ENCODE data around the gene SCFD2.

SCFD2 gene

GRCh38 chr4:53228036-53228435 is 137.8 kb downstream of the SCFD2 start:
- TF ChIP-seq GATA2 (IDR thresholded peaks at IDR 0.05; ENCODE audit: low read depth, low read length) (no peak), GATA3 (IDR thresholded peaks at IDR 0.05; ENCODE audit: low read depth, low read length) (no peak)

GRCh38 chr4:53227451-53227850 is 138.4 kb downstream of the SCFD2 start:
- no peak for TF ChIP-seq GATA2 (IDR thresholded peaks at IDR 0.05; ENCODE audit: low read depth, low read length)
- no peak for TF ChIP-seq GATA3 (IDR thresholded peaks at IDR 0.05; ENCODE audit: low read depth, low read length)

- no peak for TF ChIP-seq GATA2 (IDR thresholded peaks at IDR 0.05; ENCODE audit: low read depth, low read length)
- no peak for TF ChIP-seq GATA3 (IDR thresholded peaks at IDR 0.05; ENCODE audit: low read depth, low read length)
These were observed 143.9 kb downstream of the SCFD2 start for GRCh38 chr4:53221832-53222480.

GRCh38 chr4:53208753-53209152 is 157.1 kb downstream of the SCFD2 start:
- TF ChIP-seq GATA2 (IDR thresholded peaks at IDR 0.05; ENCODE audit: low read depth, low read length) (no peak), GATA3 (IDR thresholded peaks at IDR 0.05; ENCODE audit: low read depth, low read length) (no peak)

- TF ChIP-seq GATA3 (IDR thresholded peaks at IDR 0.05; ENCODE audit: low read depth, low read length) (no peak), GATA2 (IDR thresholded peaks at IDR 0.05; ENCODE audit: low read depth, low read length) (no peak)
These were observed 159.9 kb downstream of the SCFD2 start for GRCh38 chr4:53205970-53206369.

GRCh38 chr4:53199356-53199755 is 166.5 kb downstream of the SCFD2 start:
- TF ChIP-seq GATA2 (IDR thresholded peaks at IDR 0.05; ENCODE audit: low read depth, low read length): no peak
- no peak for TF ChIP-seq GATA3 (IDR thresholded peaks at IDR 0.05; ENCODE audit: low read depth, low read length)

GRCh38 chr4:53197772-53198142 is 168.1 kb downstream of the SCFD2 start:
- TF ChIP-seq GATA2 (IDR thresholded peaks at IDR 0.05; ENCODE audit: low read depth, low read length): no peak
- no peak for TF ChIP-seq GATA3 (IDR thresholded peaks at IDR 0.05; ENCODE audit: low read depth, low read length)

GRCh38 chr4:53196882-53197771 is 168.7 kb downstream of the SCFD2 start:
- no peak for TF ChIP-seq GATA2 (IDR thresholded peaks at IDR 0.05; ENCODE audit: low read depth, low read length)
- no peak for TF ChIP-seq GATA3 (IDR thresholded peaks at IDR 0.05; ENCODE audit: low read depth, low read length)

GRCh38 chr4:53195815-53196661 is 169.8 kb downstream of the SCFD2 start:
- TF ChIP-seq GATA3 (IDR thresholded peaks at IDR 0.05; ENCODE audit: low read depth, low read length) (peak; percentile 78), GATA2 (IDR thresholded peaks at IDR 0.05; ENCODE audit: low read depth, low read length) (peak; percentile 44; the same call in 1 of the 2 replicates)

GRCh38 chr4:53194727-53195126 is 171.1 kb downstream of the SCFD2 start:
- TF ChIP-seq GATA3 (IDR thresholded peaks at IDR 0.05; ENCODE audit: low read depth, low read length) (peak; percentile 60; the same call in 1 of the 2 replicates), GATA2 (IDR thresholded peaks at IDR 0.05; ENCODE audit: low read depth, low read length) (peak; percentile 55; the same call in 1 of the 2 replicates)

GRCh38 chr4:53193111-53193510 is 172.8 kb downstream of the SCFD2 start:
- no peak for TF ChIP-seq GATA3 (IDR thresholded peaks at IDR 0.05; ENCODE audit: low read depth, low read length)
- TF ChIP-seq GATA2 (IDR thresholded peaks at IDR 0.05; ENCODE audit: low read depth, low read length): no peak

- TF ChIP-seq GATA3 (IDR thresholded peaks at IDR 0.05; ENCODE audit: low read depth, low read length) (no peak), GATA2 (IDR thresholded peaks at IDR 0.05; ENCODE audit: low read depth, low read length) (no peak)
These were observed 173.4 kb downstream of the SCFD2 start for GRCh38 chr4:53192496-53192895.

- TF ChIP-seq GATA2 (IDR thresholded peaks at IDR 0.05; ENCODE audit: low read depth, low read length) (no peak), GATA3 (IDR thresholded peaks at IDR 0.05; ENCODE audit: low read depth, low read length) (no peak)
These were observed 173.9 kb downstream of the SCFD2 start for GRCh38 chr4:53191997-53192396.

GRCh38 chr4:53189011-53189410 is 176.8 kb downstream of the SCFD2 start:
- no peak for TF ChIP-seq GATA2 (IDR thresholded peaks at IDR 0.05; ENCODE audit: low read depth, low read length)
- no peak for TF ChIP-seq GATA3 (IDR thresholded peaks at IDR 0.05; ENCODE audit: low read depth, low read length)

Data from SH-SY5Y (cell line).